CD4-positive, alpha-beta T cell (primary cell): ENCODE data around the gene MAP4K3. TPM values are rescaled to one million over a fixed set of nuclear protein-coding genes. Genes with fewer than 3 reads are reported as not detected.

Experiments
- ATAC-seq: fragments of 200-7000 bp; cut with Tn5 transposase; one replicate; pipeline ENCODE4 v1.10.0; 2022; ENCODE audit warnings: mild to moderate bottlenecking; ENCODE audit not compliant: poor library complexity
- CTCF ChIA-PET: fragments of 350-600 bp; sonication (Branson Sonifier 250); formaldehyde crosslinking; loops from one replicate; lab custom pipeline; 2021; ENCODE audit warnings: antibody characterized with exemption, inconsistent platforms; lab: Charles Lee
- POLR2A ChIA-PET: fragments of 350-600 bp; sonication (Branson Sonifier 250); formaldehyde crosslinking; loops from one replicate; lab custom pipeline; 2021; ENCODE audit warnings: antibody characterized with exemption, inconsistent platforms; lab: Charles Lee
- DNase-seq, 14 experiments: peaks; one replicate each; pipeline ENCODE4 v3.0.0-alpha.2; 2013 to 2020; ENCODE audit warnings: mixed read lengths in 2 of 14
- H3K27ac ChIP-seq, 2 donors: one replicate each; pipeline versions ENCODE4 v1.5.1 to v1.7.0; 2013; ENCODE audit warnings: low read length in 2 of 2, low read depth in 1 of 2, mild to moderate bottlenecking in 1 of 2
- H3K27me3 ChIP-seq, 2 experiments: 1 replicate in 1 of 2; 2 replicates in 1 of 2; pipeline versions ENCODE4 v1.6.1 to v1.7.0; 2013; ENCODE audit warnings: low read length in 2 of 2, control low read depth in 1 of 2, mild to moderate bottlenecking in 1 of 2, moderate library complexity in 1 of 2; ENCODE audit not compliant: insufficient read depth in 2 of 2, control insufficient read depth in 1 of 2
- H3K36me3 ChIP-seq: one replicate; pipeline ENCODE4 v1.6.1; 2013; ENCODE audit warnings: low read length, control low read depth; ENCODE audit not compliant: insufficient read depth
- H3K4me1 ChIP-seq: one replicate; pipeline ENCODE4 v1.6.1; 2013; ENCODE audit warnings: low read length, control low read depth; ENCODE audit not compliant: insufficient read depth
- H3K4me3 ChIP-seq: one replicate; pipeline ENCODE4 v1.5.1; 2013; ENCODE audit warnings: mild to moderate bottlenecking, low read length, moderate library complexity
- H3K9me3 ChIP-seq, 2 experiments: 1 replicate in 1 of 2; 2 replicates in 1 of 2; pipeline versions ENCODE4 v1.6.1 to v1.7.0; 2013; ENCODE audit warnings: low read length in 2 of 2, mild to moderate bottlenecking in 2 of 2, control low read depth in 1 of 2, moderate library complexity in 1 of 2; ENCODE audit not compliant: control insufficient read depth in 1 of 2, insufficient read depth in 1 of 2
- H3K27ac Mint-ChIP-seq: one replicate; pipeline ENCODE4 v1.8.0; 2020; ENCODE audit warnings: mixed read lengths
- H3K27me3 Mint-ChIP-seq: one replicate; pipeline ENCODE4 v1.8.0; 2021; ENCODE audit warnings: mixed read lengths
- H3K36me3 Mint-ChIP-seq: one replicate; pipeline ENCODE4 v1.8.0; 2021; ENCODE audit warnings: low read depth, mixed read lengths
- H3K4me1 Mint-ChIP-seq: one replicate; pipeline ENCODE4 v1.8.0; 2021; ENCODE audit warnings: low read depth, mixed read lengths
- H3K4me3 Mint-ChIP-seq: one replicate; pipeline ENCODE4 v1.8.0; 2020; ENCODE audit warnings: mild to moderate bottlenecking, mixed read lengths
- H3K9me3 Mint-ChIP-seq: one replicate; pipeline ENCODE4 v1.8.0; 2020; ENCODE audit warnings: mixed read lengths
- intact Hi-C, 2 experiments: fragments of 100-400 bp; cut with DNase I in 1 of 2; cut with micrococcal nuclease in 1 of 2; formaldehyde crosslinking; loops; one replicate each; pipeline versions ENCODE4 v1.15.1 to v1.9.0; 2023 to 2025; cut with DNase I, micrococcal nuclease
- total RNA-seq, 174 experiments: library from RNA in 2 of 174; stranded (reverse) in 2 of 174; gene quantifications; one replicate each; pipeline ENCODE4 v1.2.3 and lab custom pipeline; 2021 to 2026
- TF ChIP-seq, protein P1 (sequence below): fragments of 200-600 bp; IDR thresholded peaks from one replicate; pipeline ENCODE4 v1.8.0; 2022; ENCODE audit warnings: antibody characterized with exemption, mild to moderate bottlenecking

MAP4K3 gene
- total RNA-seq, 2 experiments from 2014 or later: 18.4 to 22.5 TPM

DNA sequence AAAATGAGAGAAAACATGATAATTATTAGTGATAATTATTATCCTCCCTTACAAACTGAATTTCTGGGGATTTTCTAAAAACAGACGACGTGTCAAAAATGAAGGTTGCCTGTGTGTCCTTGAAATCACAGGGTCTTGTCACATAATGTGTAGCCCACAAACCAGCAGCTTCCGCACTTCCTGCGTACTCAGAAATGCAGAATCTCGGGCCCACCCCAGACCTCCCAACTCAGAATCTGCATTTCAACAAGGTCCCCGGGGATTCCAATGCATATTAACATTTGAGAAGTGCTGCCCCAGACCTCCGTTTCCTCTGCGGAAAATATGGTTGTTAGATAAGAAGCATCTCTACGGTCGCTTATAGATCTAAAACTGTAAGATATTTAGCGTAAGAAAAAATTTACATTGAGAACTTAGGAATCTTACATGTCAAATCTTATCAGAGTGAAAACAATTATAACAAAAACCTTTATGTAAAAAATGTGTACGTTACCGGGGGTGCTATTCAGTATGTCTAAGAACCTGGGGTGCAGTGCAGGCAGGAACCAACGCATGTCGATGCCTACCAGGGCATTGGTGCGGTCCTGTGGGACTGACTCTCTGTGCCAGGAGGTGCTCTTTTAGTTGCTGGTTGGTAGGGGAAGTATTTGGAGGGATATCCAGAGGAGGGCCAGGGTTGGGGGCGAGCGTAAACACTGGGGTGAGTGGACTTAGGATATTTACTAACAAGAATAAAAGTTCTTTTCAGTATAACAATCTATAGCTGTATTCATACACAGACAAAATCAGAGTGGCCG, 208.5 kb downstream of the MAP4K3 start:
- Mint-ChIP-seq H3K9me3 (no peaks in the 10 kb centered on the region), H3K36me3 (no peaks in the 10 kb centered on the region), H3K4me1 (peaks cover 22% of the 10 kb centered on the region), H3K27ac (no peak overlapping the region), H3K27me3 (no peaks in the 10 kb centered on the region), H3K4me3 (peak overlapping the region; percentile 66)
- peaks cover 10% of the 10 kb centered on the region for H3K4me1 ChIP-seq
- ChIA-PET CTCF (interaction anchor here (0.7 to 4.7 kb wide), 19 partner anchors 11 to 281 kb away, joined by 3 to 58 read pairs (median 4); partner anchors contain the start of gene SOS1), POLR2A (interaction anchor here (0.7 to 5.4 kb wide), 15 partner anchors 11 to 197 kb away, joined by 3 to 79 read pairs (median 3); partner anchors contain the start of gene SOS1)
- DNase-seq (peak in 3 of 14 experiments; percentile 23 to 49 (median 48)), ATAC-seq (peak; percentile 22)
- H3K27me3 ChIP-seq: no peaks in the 10 kb centered on the region
- peak overlapping the region; percentile 31 for H3K4me3 ChIP-seq
- no peak overlapping the region for H3K27ac ChIP-seq
- TF ChIP-seq, protein P1, sequence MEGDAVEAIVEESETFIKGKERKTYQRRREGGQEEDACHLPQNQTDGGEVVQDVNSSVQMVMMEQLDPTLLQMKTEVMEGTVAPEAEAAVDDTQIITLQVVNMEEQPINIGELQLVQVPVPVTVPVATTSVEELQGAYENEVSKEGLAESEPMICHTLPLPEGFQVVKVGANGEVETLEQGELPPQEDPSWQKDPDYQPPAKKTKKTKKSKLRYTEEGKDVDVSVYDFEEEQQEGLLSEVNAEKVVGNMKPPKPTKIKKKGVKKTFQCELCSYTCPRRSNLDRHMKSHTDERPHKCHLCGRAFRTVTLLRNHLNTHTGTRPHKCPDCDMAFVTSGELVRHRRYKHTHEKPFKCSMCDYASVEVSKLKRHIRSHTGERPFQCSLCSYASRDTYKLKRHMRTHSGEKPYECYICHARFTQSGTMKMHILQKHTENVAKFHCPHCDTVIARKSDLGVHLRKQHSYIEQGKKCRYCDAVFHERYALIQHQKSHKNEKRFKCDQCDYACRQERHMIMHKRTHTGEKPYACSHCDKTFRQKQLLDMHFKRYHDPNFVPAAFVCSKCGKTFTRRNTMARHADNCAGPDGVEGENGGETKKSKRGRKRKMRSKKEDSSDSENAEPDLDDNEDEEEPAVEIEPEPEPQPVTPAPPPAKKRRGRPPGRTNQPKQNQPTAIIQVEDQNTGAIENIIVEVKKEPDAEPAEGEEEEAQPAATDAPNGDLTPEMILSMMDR: peak; percentile 12
- H3K9me3 ChIP-seq: no peaks in the 10 kb centered on the region
- intact Hi-C loops: loop anchor here (1.0 kb wide), 4 partner anchors 104 to 281 kb away; no protein-coding TSS in a partner anchor
- H3K36me3 ChIP-seq: no peaks in the 10 kb centered on the region

DNA sequence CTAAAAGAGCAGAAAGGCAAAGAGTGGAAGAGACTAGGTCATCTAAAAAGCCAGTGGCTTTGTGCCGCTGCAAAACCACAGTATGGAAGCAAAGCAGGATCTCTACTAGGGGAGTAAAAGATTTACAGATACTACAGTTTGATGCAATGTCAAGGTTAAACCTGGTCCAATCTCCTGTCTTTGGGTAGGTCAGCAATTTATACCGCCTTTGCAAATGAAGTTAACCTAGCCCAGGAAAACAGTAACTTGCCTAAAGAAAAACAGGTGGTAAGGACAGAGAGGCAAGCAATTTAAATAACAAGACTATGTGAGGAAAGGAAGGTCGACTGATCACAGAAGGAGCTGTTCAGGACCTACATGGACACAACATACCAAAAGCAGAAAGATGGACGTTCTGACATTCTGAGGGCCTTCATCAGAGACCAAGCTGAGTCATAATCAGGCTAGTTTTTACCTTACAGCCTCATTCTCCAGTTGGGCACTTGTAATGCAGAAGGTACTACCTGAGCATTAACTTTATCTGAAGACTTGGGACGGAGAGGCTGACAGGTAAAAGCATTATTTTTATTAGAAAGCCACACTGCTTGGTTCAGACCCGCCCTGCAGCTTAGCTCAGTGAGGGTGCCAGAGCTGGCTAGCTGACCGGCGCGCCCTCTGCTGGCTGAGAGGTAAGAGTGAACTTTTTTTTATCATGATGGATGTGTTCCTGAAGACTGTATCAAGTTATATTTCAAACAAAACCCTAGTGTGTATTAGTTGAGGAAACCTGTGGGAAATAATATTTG, 209.3 kb downstream of the MAP4K3 start:
- Mint-ChIP-seq H3K27ac (no peak overlapping the region), H3K36me3 (no peaks in the 10 kb centered on the region), H3K4me3 (peak overlapping the region; percentile 66), H3K9me3 (no peaks in the 10 kb centered on the region), H3K27me3 (no peaks in the 10 kb centered on the region), H3K4me1 (peaks cover 22% of the 10 kb centered on the region)
- POLR2A ChIA-PET: interaction anchor here (0.7 to 5.4 kb wide), 11 partner anchors 11 to 196 kb away, joined by 3 to 79 read pairs (median 3); partner anchors contain the start of gene SOS1
- no peak overlapping the region for H3K27ac ChIP-seq
- ATAC-seq (peak; percentile 85), DNase-seq (peak; percentile 65 to 92 (median 80))
- intact Hi-C loops: loop anchor here (1.0 kb wide), 4 partner anchors 104 to 281 kb away; no protein-coding TSS in a partner anchor
- CTCF ChIA-PET: interaction anchor here (0.6 to 4.7 kb wide), 18 partner anchors 11 to 281 kb away, joined by 3 to 58 read pairs (median 4); partner anchors contain the start of gene SOS1
- TF ChIP-seq, protein P1: peak; percentile 89
- H3K4me1 ChIP-seq: peaks cover 10% of the 10 kb centered on the region
- H3K27me3 ChIP-seq: no peaks in the 10 kb centered on the region
- H3K36me3 ChIP-seq: no peaks in the 10 kb centered on the region
- no peaks in the 10 kb centered on the region for H3K9me3 ChIP-seq
- peak overlapping the region; percentile 31 for H3K4me3 ChIP-seq

DNA sequence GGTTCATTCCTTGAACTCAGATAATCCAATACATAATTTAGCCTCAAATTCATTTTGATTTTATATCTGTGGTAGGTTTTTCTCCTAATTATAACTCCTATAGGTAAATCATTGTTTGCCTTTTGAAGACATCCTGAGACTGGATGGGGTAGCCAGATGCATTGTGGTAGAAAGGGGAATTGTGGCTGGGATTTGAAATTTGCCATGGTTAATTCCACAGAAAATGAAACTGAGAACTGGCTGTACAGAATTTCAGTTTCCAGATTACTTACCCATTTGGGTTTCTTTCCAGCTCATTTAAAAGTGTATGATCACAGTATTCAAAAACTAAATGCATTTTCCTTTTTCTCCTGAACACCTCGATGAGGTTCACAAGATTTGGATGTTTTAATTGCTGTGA, 211.5 kb downstream of the MAP4K3 start:
- ATAC-seq (no peak), DNase-seq (no peak)
- H3K4me3 Mint-ChIP-seq: no peak overlapping the region
- H3K36me3 Mint-ChIP-seq: no peaks in the 10 kb centered on the region
- TF ChIP-seq, protein P1: no peak
- POLR2A ChIA-PET: interaction anchor here (1.2 to 5.4 kb wide), 3 partner anchors 9 to 106 kb away, joined by 3 to 79 read pairs (median 8); partner anchors contain the start of gene SOS1
- Histone ChIP-seq H3K27ac (no peak overlapping the region), H3K9me3 (no peaks in the 10 kb centered on the region), H3K27me3 (no peaks in the 10 kb centered on the region), H3K4me3 (no peak overlapping the region), H3K36me3 (no peaks in the 10 kb centered on the region), H3K4me1 (peaks cover 10% of the 10 kb centered on the region)
- peaks cover 22% of the 10 kb centered on the region for H3K4me1 Mint-ChIP-seq
- intact Hi-C loops: no loop called here
- H3K9me3 Mint-ChIP-seq: no peaks in the 10 kb centered on the region
- no peaks in the 10 kb centered on the region for H3K27me3 Mint-ChIP-seq
- H3K27ac Mint-ChIP-seq: no peak overlapping the region
- CTCF ChIA-PET: interaction anchor here (1.2 kb wide), 1 partner anchor 105 kb away, joined by 6 read pairs; the partner anchor contains the start of gene SOS1
